HG03135 (cell line): ENCODE measurements around the gene APOA1.
"Not testable (repeated sequence)": the region's sequence is repeated elsewhere in the genome, so short reads cannot be mapped to it uniquely, and the experiment has no call there.

ENCODE experiments used
- ATAC-seq: cut with Tn5 transposase; IDR thresholded peaks from one replicate; pipeline ENCODE4 v1.9.1; 2021; ENCODE audit warnings: mild to moderate bottlenecking, moderate library complexity; ENCODE audit not compliant: unreplicated experiment

The APOA1 gene

DNA sequence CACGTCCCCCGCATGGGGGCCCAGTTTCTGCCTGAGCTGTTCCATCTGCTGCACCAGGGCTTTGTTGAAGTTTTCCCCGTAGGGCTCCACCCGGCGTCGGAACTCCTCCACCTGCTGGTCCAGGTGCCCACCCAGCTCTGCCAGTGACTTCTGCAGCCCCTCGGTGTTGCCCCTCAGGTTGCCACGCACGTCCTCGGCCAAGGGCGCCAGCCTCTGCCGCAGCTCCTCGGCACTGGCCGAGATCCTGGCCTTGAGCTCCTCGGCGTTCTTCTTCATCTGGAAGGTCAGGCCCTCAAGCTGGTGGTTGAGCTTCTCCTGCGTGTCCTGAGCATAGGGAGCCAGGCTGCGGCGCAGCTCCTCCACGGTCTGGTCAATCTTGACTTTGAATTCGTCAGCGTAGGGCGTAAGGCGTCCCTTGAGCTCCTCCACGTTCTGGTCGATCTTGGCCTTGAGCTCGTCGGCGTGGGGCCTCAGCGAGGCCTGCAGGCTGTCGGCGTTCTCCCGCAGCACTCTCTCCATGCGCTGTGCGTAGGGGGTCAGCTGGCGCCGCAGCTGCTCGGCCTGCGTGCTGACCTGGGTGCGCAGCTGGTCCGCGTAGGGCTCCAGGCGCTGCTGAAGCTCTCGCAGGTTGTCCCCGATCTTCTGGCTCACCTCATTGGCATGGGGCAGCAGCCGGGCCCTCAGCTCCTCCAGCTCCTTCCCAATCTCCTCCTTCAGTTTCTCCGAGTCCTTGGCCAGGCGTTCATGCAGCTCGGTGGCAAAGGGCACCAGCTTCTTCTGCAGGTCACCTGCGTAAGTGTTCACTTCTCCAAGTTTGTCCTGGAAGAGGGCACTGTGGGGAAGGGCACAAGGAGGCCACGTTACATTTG lies 16.1 kb downstream of the APOA1 start:
- ATAC-seq: no peak

DNA sequence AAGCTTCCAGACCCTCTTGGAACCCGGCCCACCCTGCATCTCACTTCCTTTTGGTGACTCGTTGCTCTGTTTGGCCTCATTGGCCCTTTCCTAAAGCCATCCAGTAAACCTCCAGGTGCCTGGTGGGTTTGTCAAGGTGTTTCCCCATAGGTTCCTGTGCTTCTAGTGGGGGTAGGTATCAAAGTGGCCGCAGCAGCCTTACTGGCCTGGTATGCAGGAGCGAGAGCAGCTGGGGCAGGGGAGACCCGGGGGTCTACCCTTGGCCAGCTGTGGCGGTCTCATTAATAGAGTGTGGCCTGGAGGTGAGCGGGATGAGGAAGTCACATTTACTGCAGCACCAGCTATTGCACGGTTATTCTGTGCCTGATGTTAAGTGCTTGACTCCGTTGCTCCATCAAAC lies 18.4 kb downstream of the APOA1 start:
- no peak for ATAC-seq

DNA sequence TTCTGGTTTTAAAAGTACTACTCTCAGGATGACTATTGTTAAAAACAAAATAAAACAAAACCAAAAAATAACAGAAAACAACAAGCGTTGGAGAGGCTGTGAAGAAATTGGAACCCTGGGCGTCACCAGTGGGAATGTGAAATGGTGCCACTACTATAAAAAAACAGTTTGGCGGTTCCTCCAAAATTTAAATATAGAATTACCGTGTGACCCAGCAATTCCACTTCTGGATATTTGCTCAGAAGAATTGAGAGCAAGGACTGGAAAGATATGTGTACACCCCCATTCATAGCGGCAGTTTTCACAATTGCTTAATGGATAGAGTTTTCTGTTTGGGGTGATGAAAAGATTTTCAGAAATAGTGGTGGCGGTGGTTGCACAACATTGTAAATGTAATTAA lies 22.9 kb downstream of the APOA1 start:
- no peak for ATAC-seq

GRCh38 chr11:116813781-116814471 lies 23.5 kb downstream of the APOA1 start:
- ATAC-seq: no peak

DNA sequence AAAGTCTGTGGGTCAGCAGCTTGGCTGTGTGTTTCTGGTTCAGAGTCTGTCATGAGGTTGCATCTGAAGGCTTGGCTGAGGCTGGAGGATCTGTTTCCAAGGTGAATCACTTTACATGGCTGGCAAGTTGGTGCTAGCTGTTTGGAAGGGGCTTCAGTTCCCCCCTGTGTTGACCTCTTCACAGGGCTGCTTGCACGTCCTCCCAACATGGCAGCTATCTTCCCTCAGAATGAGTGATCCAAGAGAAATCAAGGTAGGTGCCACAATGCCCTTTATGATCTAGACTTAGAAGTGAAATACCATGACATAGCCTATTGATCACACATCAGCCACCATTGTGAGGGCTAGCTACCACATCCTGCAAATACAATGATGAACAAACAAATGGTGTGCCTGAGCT lies 24.3 kb downstream of the APOA1 start:
- ATAC-seq: no peak

DNA sequence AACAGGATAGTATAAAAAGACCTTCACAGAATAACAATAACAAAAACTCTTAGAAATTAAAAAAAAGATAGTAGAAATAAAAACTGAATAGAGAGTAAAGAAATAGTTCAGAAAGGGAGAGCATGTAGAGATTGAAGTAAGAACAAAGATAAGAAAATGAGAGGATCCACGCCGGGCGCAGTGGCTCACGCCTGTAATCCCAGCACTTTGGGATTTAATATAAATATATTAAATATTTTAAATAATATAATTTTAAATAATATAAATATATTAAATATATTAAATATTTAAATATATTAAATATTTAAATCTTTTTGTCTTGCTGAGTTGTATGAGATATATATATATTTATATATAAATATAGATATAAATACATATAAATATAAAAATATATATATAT lies 25.3 kb downstream of the APOA1 start:
- ATAC-seq: no peak

GRCh38 chr11:116811194-116811593 lies 26.2 kb downstream of the APOA1 start:
- ATAC-seq: no peak

GRCh38 chr11:116808262-116809175 lies 28.9 kb downstream of the APOA1 start:
- no peak for ATAC-seq

- no peak for ATAC-seq
Measured at GRCh38 chr11:116807601-116808261, 29.7 kb downstream of the APOA1 start.

GRCh38 chr11:116804001-116804400 lies 33.4 kb downstream of the APOA1 start:
- no peak for ATAC-seq

DNA sequence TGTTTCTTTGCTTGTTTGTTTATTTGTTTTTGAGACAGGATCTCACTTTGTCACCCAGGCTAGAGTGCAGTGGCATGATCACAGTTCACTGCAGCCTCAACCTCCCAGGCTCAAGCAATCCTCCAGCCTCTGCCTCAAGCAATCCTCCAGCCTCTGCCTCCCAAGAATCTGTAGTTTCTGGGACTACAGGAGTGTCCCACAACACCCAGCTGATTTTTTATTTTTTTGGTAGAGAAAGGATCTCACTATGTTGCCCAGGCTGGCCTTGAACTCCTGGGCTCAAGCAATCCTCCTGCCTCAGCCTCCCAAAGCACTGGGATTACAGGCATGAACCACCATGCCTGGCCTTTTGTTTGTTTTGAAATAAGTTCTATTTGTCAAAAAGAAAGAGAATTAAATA lies 35.8 kb downstream of the APOA1 start:
- ATAC-seq: not testable (repeated sequence)

DNA sequence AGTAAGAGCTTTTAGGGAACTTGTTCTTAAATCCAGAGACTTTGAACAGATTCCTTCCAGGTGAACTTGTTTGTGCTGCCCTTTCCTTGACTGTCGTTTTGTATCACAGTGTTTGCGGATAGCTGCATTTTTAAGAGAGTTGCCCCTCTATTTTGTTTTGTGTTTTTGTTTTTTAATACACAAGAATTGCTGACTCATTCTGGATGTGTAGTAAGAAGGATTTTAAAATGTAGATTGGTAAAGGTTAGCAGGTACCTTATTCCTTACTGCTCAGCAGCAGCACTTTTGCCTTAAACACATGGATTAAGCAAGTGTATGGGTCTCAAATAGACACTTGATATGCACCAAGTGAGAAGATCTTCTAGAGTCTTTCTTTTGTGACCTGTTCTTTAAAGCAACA lies 36.8 kb downstream of the APOA1 start:
- no peak for ATAC-seq

- ATAC-seq: no peak
Measured at GRCh38 chr11:116798368-116798767, 39.1 kb downstream of the APOA1 start.

DNA sequence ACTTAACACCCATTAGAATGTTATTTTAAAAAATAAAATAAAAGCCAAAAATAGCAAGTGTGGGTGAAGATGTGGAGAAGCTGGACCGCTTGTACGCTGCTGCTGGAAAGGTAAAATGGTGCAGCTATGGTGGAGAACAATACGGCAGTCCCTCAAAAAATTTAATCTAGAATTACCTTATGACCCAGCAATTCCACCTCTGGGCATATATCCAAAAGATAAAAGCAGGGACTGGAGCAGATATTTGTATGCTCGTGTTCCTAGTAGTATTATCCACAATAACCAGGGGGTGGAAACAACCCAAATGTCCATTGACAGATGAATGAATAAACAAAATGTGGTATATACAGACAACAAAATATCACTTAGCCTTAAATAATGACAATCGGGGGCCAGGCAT lies 39.6 kb downstream of the APOA1 start:
- no peak for ATAC-seq

DNA sequence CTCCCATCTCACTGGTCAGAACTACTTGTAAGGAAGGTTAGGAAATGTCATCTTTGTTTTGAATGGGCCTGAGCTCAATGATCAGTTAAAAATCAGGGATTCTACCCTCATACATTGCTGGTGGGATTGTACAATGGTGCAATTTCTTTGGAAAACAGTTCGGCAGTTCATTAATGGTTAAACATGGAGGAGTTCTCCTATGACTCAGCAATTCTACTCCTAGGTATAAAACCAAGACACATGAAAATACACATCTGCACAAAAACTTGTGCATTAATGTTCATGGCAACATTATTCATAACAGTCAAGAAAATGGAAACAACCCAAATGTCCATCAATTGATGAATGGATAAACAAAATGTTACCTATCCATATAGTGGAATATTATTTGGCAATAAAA lies 40.9 kb downstream of the APOA1 start:
- no peak for ATAC-seq

- no peak for ATAC-seq
Measured at GRCh38 chr11:116794851-116795250, 42.6 kb downstream of the APOA1 start.

GRCh38 chr11:116793772-116794097 lies 43.7 kb downstream of the APOA1 start:
- no peak for ATAC-seq

DNA sequence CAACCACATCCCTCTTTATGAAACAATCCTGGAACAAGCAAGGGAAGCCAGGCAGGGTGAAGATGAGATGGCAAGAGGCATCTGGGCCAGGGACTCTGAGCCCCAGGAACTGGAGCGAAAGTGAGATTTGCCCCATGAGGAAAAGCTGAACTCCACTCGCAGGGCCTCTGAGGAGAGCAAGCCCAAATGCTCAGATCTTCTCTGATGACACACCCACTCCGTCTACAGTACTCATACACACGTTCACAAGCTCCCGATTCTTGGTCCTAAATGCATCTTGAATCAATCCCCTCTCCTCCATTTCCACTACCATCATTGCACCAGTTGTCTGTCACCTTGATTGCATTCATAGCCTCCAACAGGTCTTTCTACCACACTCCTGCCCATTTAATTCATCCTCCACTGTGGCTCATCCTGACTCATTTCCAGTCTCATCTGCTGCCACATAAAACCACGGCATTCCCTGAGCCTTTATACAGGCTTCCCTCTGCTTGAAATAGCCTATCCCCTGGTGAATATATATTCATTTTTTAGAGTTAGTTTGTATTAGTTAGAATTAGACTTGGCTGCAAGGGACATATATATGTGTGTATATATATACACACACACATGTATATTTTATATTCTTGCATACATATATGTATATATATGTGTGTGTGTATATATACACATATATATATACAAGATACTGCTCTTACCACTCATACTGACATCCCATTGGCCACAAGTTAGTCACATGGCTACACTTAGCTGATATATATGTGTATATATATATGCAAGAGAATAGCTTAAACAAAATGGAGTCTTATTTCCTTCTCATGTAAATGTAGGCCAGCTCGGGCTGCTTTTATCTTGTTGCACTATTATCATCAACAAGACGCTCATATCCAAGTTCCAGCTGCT lies 44.3 kb downstream of the APOA1 start:
- no peak for ATAC-seq

DNA sequence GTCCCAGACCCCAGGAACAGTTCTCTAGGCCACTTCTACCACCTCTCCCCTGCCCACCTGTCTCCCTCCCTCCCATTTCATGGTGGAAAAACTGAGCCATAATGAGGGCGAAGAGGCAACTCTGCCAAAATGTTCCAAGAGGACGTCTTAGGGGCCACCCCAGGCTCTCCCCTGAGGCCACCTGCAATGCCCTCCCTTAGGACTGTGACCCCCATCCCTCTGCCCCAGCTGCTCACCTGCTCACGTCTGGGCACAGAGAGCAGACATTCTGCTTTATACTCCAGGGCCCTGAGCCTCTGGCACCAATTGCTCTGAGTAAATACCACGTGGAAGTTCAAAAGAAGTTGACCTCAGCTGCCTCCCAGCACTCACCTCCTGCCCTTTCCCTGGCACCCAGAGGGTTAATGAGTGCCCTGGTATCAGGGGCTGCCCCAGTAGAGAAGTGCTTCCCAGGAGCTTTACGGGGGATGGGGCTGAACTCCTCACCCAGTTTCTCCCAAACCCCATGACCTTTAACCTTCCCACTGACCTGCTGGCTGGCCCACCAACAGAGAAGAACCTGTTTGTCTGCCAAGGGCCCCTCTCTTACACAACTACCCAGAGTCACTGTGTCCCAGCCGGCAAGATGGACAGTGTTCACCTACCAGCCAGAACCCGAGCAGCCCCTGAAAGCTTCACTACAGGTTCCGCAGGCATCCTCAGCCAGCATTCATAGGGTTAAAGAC lies 45.1 kb downstream of the APOA1 start:
- no peak for ATAC-seq
